Hepatocyte (in vitro differentiated cells): ENCODE measurements around the gene EDEM2. TPM values are rescaled to one million over a fixed set of nuclear protein-coding genes. Genes with fewer than 3 reads are reported as not detected.
"Not testable (repeated sequence)": the region's sequence is repeated elsewhere in the genome, so short reads cannot be mapped to it uniquely, and the experiment has no call there.

Experiments
- DNase-seq: peaks from one replicate; pipeline ENCODE4 v3.0.0-alpha.2; 2016; ENCODE audit warnings: low spot score
- H2AFZ ChIP-seq: fragments of 200-600 bp; sonication (generic); 2 replicates; pipeline ENCODE4 v1.6.0; 2016; ENCODE audit warnings: antibody characterized with exemption, mild to moderate bottlenecking
- H3K27ac ChIP-seq: fragments of 200-600 bp; sonication (generic); 2 replicates; pipeline ENCODE4 v1.5.1; 2016; ENCODE audit warnings: mild to moderate bottlenecking
- H3K27me3 ChIP-seq: fragments of 200-600 bp; sonication (generic); 2 replicates; pipeline ENCODE4 v1.6.1; 2016
- H3K36me3 ChIP-seq: fragments of 200-600 bp; sonication (generic); replicated peaks from 2 replicates; pipeline ENCODE4 v1.5.1; 2016; ENCODE audit warnings: low read depth; ENCODE audit not compliant: insufficient read depth
- H3K4me1 ChIP-seq: fragments of 200-600 bp; sonication (generic); 2 replicates; pipeline ENCODE4 v1.5.1; 2016; ENCODE audit warnings: mild to moderate bottlenecking, moderate library complexity; ENCODE audit not compliant: insufficient read depth
- H3K4me2 ChIP-seq: fragments of 200-600 bp; sonication (generic); 2 replicates; pipeline ENCODE4 v1.6.0; 2016
- H3K4me3 ChIP-seq: fragments of 200-600 bp; sonication (generic); 2 replicates; pipeline ENCODE4 v1.5.1; 2016; ENCODE audit warnings: mild to moderate bottlenecking
- H3K79me2 ChIP-seq: fragments of 200-600 bp; sonication (generic); 2 replicates; pipeline ENCODE4 v1.6.0; 2017; ENCODE audit warnings: mild to moderate bottlenecking
- H3K9me2 ChIP-seq: fragments of 200-600 bp; sonication (generic); replicated peaks from 2 replicates; pipeline ENCODE4 v1.6.0; 2017; ENCODE audit warnings: mild to moderate bottlenecking; ENCODE audit not compliant: insufficient read depth
- H3K9me3 ChIP-seq: fragments of 200-600 bp; sonication (generic); 2 replicates; pipeline ENCODE4 v1.5.1; 2016; ENCODE audit warnings: low read depth, mild to moderate bottlenecking
- H4K20me1 ChIP-seq: fragments of 200-600 bp; sonication (generic); 2 replicates; pipeline ENCODE4 v1.6.0; 2016; ENCODE audit warnings: mild to moderate bottlenecking; ENCODE audit not compliant: insufficient read depth, poor library complexity, severe bottlenecking
- EZH2 ChIP-seq: fragments of 200-600 bp; sonication (generic); IDR thresholded peaks from 2 replicates; pipeline ENCODE4 v1.6.1; 2016; ENCODE audit warnings: antibody characterized with exemption, mild to moderate bottlenecking, borderline replicate concordance
- EZH2phosphoT487 ChIP-seq: fragments of 200-600 bp; sonication (generic); IDR thresholded peaks from one replicate; pipeline ENCODE4 v1.6.1; 2018; ENCODE audit warnings: antibody characterized with exemption, mild to moderate bottlenecking, low read depth, moderate library complexity; ENCODE audit not compliant: unreplicated experiment, severe bottlenecking
- WGBS: methylation state at CpG from one replicate; pipeline ENCODE4 v1.1.6; 2016; ENCODE audit warnings: low lambda C conversion rate; ENCODE audit errors: missing lambda C conversion rate; 5-methylcytosine and 5-hydroxymethylcytosine counted together
- polyA plus RNA-seq: library from polyadenylated mRNA; unstranded; fragments of >200 nt; fragmentation: Nextera tagmentation; extraction: Ambion mirVana; gene quantifications from 2 replicates; pipeline ENCODE4 v1.2.1, GENCODE V29; 2016
- total RNA-seq: library from RNA; depleted of rRNA; stranded (reverse); fragments of >200 nt; gene quantifications from 2 replicates; pipeline ENCODE4 v1.2.3, GENCODE V29; 2014
- TF ChIP-seq, protein P1 (sequence below): fragments of 200-600 bp; sonication (generic); IDR thresholded peaks from 2 replicates; pipeline ENCODE4 v1.5.1; 2016; ENCODE audit warnings: antibody characterized with exemption, mild to moderate bottlenecking; ENCODE audit not compliant: poor library complexity

The EDEM2 gene
- total and polyA plus RNA-seq, 2 experiments from 2014 or later = 24.7 to 40.8 TPM

DNA sequence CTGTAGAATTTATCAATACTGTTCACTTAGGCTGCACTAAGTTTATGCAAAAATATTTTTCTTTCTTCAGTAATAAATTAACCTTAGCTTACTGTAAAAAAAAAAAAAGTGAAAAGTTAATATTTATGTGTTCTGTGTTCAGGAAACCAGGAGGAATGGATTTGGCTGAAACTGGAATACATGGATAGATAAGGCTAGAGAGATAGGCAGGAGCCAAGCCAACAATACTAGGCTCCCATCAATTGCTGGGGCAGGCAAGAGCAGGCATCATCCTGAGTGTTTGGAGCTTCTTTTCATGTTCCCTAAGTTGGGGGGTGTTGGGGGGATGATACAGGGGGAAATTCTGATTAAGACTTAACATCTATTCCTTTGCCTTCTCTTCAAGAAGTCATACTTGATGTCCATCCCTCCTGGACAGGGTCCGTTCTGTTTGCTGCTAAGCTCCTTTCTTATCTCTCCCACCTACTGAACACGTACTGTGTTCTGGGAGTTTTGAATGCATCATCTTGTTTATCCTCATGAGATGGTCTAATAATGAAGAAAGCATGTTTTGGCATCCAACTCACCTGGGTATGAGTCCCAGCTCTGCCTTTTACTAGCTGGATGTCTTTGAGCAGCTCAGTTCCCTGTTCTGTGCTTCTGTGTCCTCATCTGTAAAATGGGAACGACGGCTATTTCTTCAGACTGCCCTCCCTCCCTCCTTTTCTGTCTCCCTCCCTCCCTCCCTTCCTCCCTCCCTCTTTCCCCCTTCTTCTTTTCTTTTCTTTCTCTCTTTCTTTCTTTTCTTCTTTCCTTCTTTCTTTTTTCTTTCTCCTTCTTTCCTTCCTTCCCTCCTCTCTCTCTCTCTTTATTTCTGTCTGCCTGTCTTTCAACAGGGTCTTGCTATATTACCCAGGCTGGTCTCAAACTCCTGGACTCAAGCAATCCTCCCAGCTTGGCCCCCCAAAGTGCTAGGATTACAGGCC lies 18.4 kb upstream of the EDEM2 start:
- no peaks in the 10 kb centered on the region for H3K79me2 ChIP-seq
- no peaks in the 10 kb centered on the region for H3K4me1 ChIP-seq
- DNase-seq = no peak
- H3K4me3 ChIP-seq = no peak overlapping the region
- H3K27me3 ChIP-seq = no peaks in the 10 kb centered on the region
- WGBS = 83% methylated on average over 2 of the region's 4 CpGs
- no peaks in the 10 kb centered on the region for H3K9me2 ChIP-seq
- H4K20me1 ChIP-seq = no peaks in the 10 kb centered on the region
- H3K4me2 ChIP-seq = no peak overlapping the region
- H2AFZ ChIP-seq = no peak overlapping the region
- H3K36me3 ChIP-seq = no peaks in the 10 kb centered on the region
- no peak for TF ChIP-seq EZH2
- TF ChIP-seq, protein P1, sequence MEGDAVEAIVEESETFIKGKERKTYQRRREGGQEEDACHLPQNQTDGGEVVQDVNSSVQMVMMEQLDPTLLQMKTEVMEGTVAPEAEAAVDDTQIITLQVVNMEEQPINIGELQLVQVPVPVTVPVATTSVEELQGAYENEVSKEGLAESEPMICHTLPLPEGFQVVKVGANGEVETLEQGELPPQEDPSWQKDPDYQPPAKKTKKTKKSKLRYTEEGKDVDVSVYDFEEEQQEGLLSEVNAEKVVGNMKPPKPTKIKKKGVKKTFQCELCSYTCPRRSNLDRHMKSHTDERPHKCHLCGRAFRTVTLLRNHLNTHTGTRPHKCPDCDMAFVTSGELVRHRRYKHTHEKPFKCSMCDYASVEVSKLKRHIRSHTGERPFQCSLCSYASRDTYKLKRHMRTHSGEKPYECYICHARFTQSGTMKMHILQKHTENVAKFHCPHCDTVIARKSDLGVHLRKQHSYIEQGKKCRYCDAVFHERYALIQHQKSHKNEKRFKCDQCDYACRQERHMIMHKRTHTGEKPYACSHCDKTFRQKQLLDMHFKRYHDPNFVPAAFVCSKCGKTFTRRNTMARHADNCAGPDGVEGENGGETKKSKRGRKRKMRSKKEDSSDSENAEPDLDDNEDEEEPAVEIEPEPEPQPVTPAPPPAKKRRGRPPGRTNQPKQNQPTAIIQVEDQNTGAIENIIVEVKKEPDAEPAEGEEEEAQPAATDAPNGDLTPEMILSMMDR = no peak
- no peak for TF ChIP-seq EZH2phosphoT487
- H3K9me3 ChIP-seq = no peaks in the 10 kb centered on the region
- no peak overlapping the region for H3K27ac ChIP-seq

DNA sequence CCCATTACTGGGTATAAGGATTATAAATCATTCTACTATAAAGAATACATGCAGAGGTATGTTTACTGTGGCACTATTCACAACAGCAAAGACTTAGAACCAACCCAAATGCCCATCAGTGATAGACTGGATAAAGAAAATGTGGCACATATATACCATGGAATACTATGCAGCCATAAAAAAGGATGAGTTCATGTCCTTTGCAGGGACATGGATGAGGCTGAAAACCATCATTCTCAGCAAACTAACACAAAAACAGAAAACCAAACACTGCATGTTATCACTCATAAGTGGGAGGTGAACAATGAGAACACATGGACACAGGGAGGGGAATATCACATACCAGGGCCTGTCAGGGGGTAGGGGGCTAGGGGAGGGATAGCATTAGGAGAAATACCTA lies 17.4 kb upstream of the EDEM2 start:
- not testable (repeated sequence) for H3K27me3 ChIP-seq, H2AFZ ChIP-seq

DNA sequence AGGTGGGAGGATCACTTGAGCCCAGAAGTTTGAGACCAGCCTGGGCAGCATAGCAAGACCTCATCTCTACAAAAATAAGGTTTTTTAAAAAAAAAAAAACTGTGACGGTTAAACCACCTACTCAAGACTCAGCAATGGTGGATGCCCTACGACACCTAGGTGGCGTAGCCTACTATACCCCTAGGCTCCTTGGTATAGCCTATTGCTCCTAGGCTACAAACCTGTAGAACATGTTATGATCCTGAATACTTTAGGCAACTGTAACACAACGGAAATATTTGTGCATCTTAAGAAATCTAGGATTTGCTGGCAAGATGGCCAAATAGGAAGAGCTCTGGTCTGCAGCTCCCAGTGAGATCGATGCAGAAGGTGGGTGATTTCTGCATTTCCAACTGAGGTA lies 13.2 kb upstream of the EDEM2 start:
- H3K4me3 ChIP-seq, H3K27me3 ChIP-seq: not testable (repeated sequence)
- 90% methylated on average over 5 of the region's 5 CpGs for WGBS

More for the DNA sequence above, 17.4 kb upstream of the EDEM2 start:
- H3K36me3 ChIP-seq, H4K20me1 ChIP-seq, H3K4me1 ChIP-seq, DNase-seq, H3K4me3 ChIP-seq, H3K9me3 ChIP-seq, H3K79me2 ChIP-seq, H3K4me2 ChIP-seq, H3K27ac ChIP-seq, H3K9me2 ChIP-seq: not testable (repeated sequence)

DNA sequence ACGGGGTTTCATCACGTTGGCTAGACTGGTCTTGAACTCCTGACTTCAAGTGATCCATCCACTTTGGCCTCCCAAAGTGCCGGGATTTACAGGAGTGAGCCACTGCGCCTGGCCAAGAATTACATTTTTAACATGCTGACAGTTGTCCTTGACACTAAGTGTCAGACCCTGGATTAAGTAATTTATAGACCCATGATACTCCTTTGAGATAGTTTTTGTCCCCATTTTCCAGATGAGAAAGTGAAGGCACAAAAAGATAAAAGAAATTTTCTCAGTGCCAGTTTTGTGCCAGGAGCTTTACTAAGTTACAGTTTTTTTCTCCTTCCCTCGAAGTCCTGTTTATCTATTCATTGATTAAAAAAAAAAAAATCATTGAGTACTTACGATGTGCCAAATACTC lies 9.8 kb upstream of the EDEM2 start:
- Histone ChIP-seq H3K79me2 (no peaks in the 10 kb centered on the region), H3K4me1 (no peaks in the 10 kb centered on the region), H3K27me3 (no peaks in the 10 kb centered on the region), H3K9me2 (no peaks in the 10 kb centered on the region), H3K4me3 (no peak overlapping the region), H3K36me3 (no peaks in the 10 kb centered on the region), H4K20me1 (no peaks in the 10 kb centered on the region), H3K9me3 (no peaks in the 10 kb centered on the region), H3K4me2 (no peak overlapping the region), H2AFZ (no peak overlapping the region), H3K27ac (no peak overlapping the region)
- DNase-seq = no peak
- TF ChIP-seq EZH2phosphoT487 (no peak), EZH2 (no peak)
- TF ChIP-seq, protein P1 = no peak
- WGBS = 93% methylated on average over 6 of the region's 6 CpGs

More for the DNA sequence above, 13.2 kb upstream of the EDEM2 start:
- H3K9me3 ChIP-seq, H3K27ac ChIP-seq, H3K4me2 ChIP-seq, H3K36me3 ChIP-seq, DNase-seq, H3K4me1 ChIP-seq, H4K20me1 ChIP-seq, H3K79me2 ChIP-seq, H3K9me2 ChIP-seq, H2AFZ ChIP-seq: not testable (repeated sequence)
